Spleen (tissue), 7 donors: ENCODE results near the gene ZDHHC9.

ENCODE experiments used
- CTCF ChIP-seq, 11 experiments: fragments of 200-600 bp in 7 of 11; fragments of 450-650 bp in 4 of 11; sonication (generic) in 4 of 11; IDR thresholded peaks in 8 of 11; conservative IDR thresholded peaks in 3 of 11; 1 replicate in 7 of 11; 2 replicates in 4 of 11; pipeline versions ENCODE4 v1.4.0 to v1.8.0; 2016 to 2021; ENCODE audit warnings: antibody characterized with exemption in 11 of 11, inconsistent platforms in 4 of 11, mild to moderate bottlenecking in 1 of 11
- POLR2A ChIP-seq, 3 donors: fragments of 450-650 bp; IDR thresholded peaks; one replicate each; pipeline ENCODE4 v1.5.1; 2017; ENCODE audit warnings: antibody characterized with exemption in 3 of 3, mild to moderate bottlenecking in 1 of 3
- donor health status: DM: no; HTN: no; CAD: no; lungs with moderate emphysema.
- donor health status: DM: no; HTN: no; CAD: no.
- donor health status: DM: no; HTN: no; CAD: no.

GRCh38 chrX:129842510-129843208, 1.0 kb downstream of the ZDHHC9 start:
- TF ChIP-seq CTCF (IDR thresholded peaks at IDR 0.05 in 8 of 11, conservative IDR thresholded peaks at IDR 0.05 in 3 of 11), result no peak
- TF ChIP-seq POLR2A (IDR thresholded peaks at IDR 0.05), result no peak
